Thyroid gland (tissue), 4 donors: ENCODE results near the gene CD209. TPM values are rescaled to one million over a fixed set of nuclear protein-coding genes. Genes with fewer than 3 reads are reported as not detected.

ENCODE experiments used
- DNase-seq, 2 donors: peaks; one replicate each; pipeline ENCODE4 v3.0.0-alpha.2; 2019
- H3K27ac ChIP-seq, 3 donors: fragments of 200-600 bp; sonication (generic); 1 replicate in 2 of 3; 2 replicates in 1 of 3; pipeline ENCODE4 v1.5.1; 2016 to 2019; ENCODE audit warnings: mild to moderate bottlenecking in 1 of 3, moderate library complexity in 1 of 3
- H3K27me3 ChIP-seq: fragments of 200-600 bp; sonication (generic); one replicate; pipeline ENCODE4 v1.5.1; 2019
- H3K36me3 ChIP-seq, 2 donors: fragments of 200-600 bp; sonication (generic); one replicate each; pipeline ENCODE4 v1.5.1; 2016 to 2019
- H3K4me1 ChIP-seq, 2 donors: fragments of 200-600 bp; sonication (generic); one replicate each; pipeline ENCODE4 v1.5.1; 2017 to 2019
- H3K4me3 ChIP-seq, 3 donors: fragments of 200-600 bp; sonication (generic); replicated peaks in 1 of 3; 1 replicate in 2 of 3; 2 replicates in 1 of 3; pipeline ENCODE4 v1.5.1; 2016; ENCODE audit warnings: mild to moderate bottlenecking in 1 of 3
- H3K9me3 ChIP-seq: fragments of 200-600 bp; sonication (generic); one replicate; pipeline ENCODE4 v1.5.1; 2017
- CTCF ChIP-seq, 6 experiments: fragments of 200-600 bp in 3 of 6; fragments of 450-650 bp in 3 of 6; sonication (generic) in 3 of 6; IDR thresholded peaks; one replicate each; pipeline ENCODE4 v1.5.1; 2016 to 2019; ENCODE audit warnings: antibody characterized with exemption in 6 of 6, mild to moderate bottlenecking in 2 of 6, inconsistent platforms in 1 of 6, moderate library complexity in 1 of 6
- POLR2A ChIP-seq, 2 donors: fragments of 450-650 bp; IDR thresholded peaks; one replicate each; pipeline ENCODE4 v1.6.1; 2017; ENCODE audit warnings: antibody characterized with exemption in 2 of 2, mild to moderate bottlenecking in 2 of 2, moderate library complexity in 1 of 2
- WGBS, 2 donors: methylation state at CpG; one replicate each; pipeline ENCODE4 v1.1.5; 2017; 5-methylcytosine and 5-hydroxymethylcytosine counted together
- intact Hi-C: fragments of 100-400 bp; cut with DNase I; formaldehyde crosslinking; loops from one replicate; pipeline ENCODE4 v1.15.1; 2023
- total RNA-seq, 4 donors: library from RNA; depleted of rRNA; stranded (reverse); fragments of >200 nt; gene quantifications; one replicate each; pipeline ENCODE4 v1.2.3, GENCODE V29; 2016

The CD209 gene
- total RNA-seq, 4 donors from 2014 or later: 1.5 to 6.4 (median 3.3) TPM

GRCh38 chr19:7762719-7763293 is 15.5 kb upstream of the CD209 start, which contains the start of gene CLEC4M:
CLEC4M (plus strand) TSS chr19:7763243; CDS start chr19:7763267, 24 bp downstream.
- H3K27ac ChIP-seq: no peak within 1 kb of the TSS
- 68 to 78% methylated on average over 8 of the region's 8 CpGs for WGBS, 2 donors
- no peaks in the 10 kb centered on the region for H3K9me3 ChIP-seq
- DNase-seq: no peak
- no peaks in the 10 kb centered on the region for H3K27me3 ChIP-seq
- H3K4me3 ChIP-seq: no peak within 1 kb of the TSS
- intact Hi-C loops: no loop called here
- TF ChIP-seq CTCF (IDR thresholded peaks at IDR 0.05): no peak
- no peak for TF ChIP-seq POLR2A (IDR thresholded peaks at IDR 0.05)
- H3K36me3 ChIP-seq: no peaks in the 10 kb centered on the region
- no peaks in the 10 kb centered on the region for H3K4me1 ChIP-seq

GRCh38 chr19:7759156-7759555 is 11.8 kb upstream of the CD209 start:
- H3K9me3 ChIP-seq: no peaks in the 10 kb centered on the region
- no peak for TF ChIP-seq CTCF (IDR thresholded peaks at IDR 0.05)
- TF ChIP-seq POLR2A (IDR thresholded peaks at IDR 0.05): no peak
- H3K4me3 ChIP-seq: no peak overlapping the region
- intact Hi-C loops: no loop called here
- 93 to 96% methylated on average over 1 of the region's 1 CpG for WGBS, 2 donors
- H3K36me3 ChIP-seq: no peaks in the 10 kb centered on the region
- H3K4me1 ChIP-seq: no peaks in the 10 kb centered on the region
- H3K27me3 ChIP-seq: no peaks in the 10 kb centered on the region
- no peak for DNase-seq
- H3K27ac ChIP-seq: no peak overlapping the region

- intact Hi-C loops: no loop called here
- TF ChIP-seq POLR2A (IDR thresholded peaks at IDR 0.05) (no peak), CTCF (IDR thresholded peaks at IDR 0.05) (no peak)
- no peaks in the 10 kb centered on the region for H3K4me1 ChIP-seq
- no peaks in the 10 kb centered on the region for H3K36me3 ChIP-seq
- no peak overlapping the region for H3K27ac ChIP-seq
- WGBS, 2 donors: 90 to 92% methylated on average over 3 of the region's 3 CpGs
- no peak overlapping the region for H3K4me3 ChIP-seq
- no peaks in the 10 kb centered on the region for H3K9me3 ChIP-seq
- no peaks in the 10 kb centered on the region for H3K27me3 ChIP-seq
- DNase-seq: no peak
Measured at GRCh38 chr19:7757358-7757757, 10.0 kb upstream of the CD209 start.

GRCh38 chr19:7756258-7756657 is 8.9 kb upstream of the CD209 start:
- intact Hi-C loops: no loop called here
- WGBS, 2 donors: 41 to 55% methylated on average over 4 of the region's 4 CpGs
- no peak overlapping the region for H3K4me3 ChIP-seq
- H3K27me3 ChIP-seq: no peaks in the 10 kb centered on the region
- H3K9me3 ChIP-seq: no peaks in the 10 kb centered on the region
- no peak for DNase-seq
- H3K36me3 ChIP-seq: no peaks in the 10 kb centered on the region
- TF ChIP-seq CTCF (IDR thresholded peaks at IDR 0.05): no peak
- TF ChIP-seq POLR2A (IDR thresholded peaks at IDR 0.05): no peak
- no peaks in the 10 kb centered on the region for H3K4me1 ChIP-seq
- no peak overlapping the region for H3K27ac ChIP-seq

GRCh38 chr19:7751157-7751783 is 3.9 kb upstream of the CD209 start:
- DNase-seq: no peak
- H3K4me1 ChIP-seq: no peaks in the 10 kb centered on the region
- intact Hi-C loops: no loop called here
- H3K36me3 ChIP-seq: no peaks in the 10 kb centered on the region
- TF ChIP-seq POLR2A (IDR thresholded peaks at IDR 0.05) (no peak), CTCF (IDR thresholded peaks at IDR 0.05) (no peak)
- H3K27me3 ChIP-seq: no peaks in the 10 kb centered on the region
- no peak overlapping the region for H3K4me3 ChIP-seq
- H3K9me3 ChIP-seq: no peaks in the 10 kb centered on the region
- no peak overlapping the region for H3K27ac ChIP-seq
- 78 to 81% methylated on average over 12 of the region's 12 CpGs for WGBS, 2 donors
